A673 (cell line): ENCODE data around the gene TRMT10B. TPM values are rescaled to one million over a fixed set of nuclear protein-coding genes. Genes with fewer than 3 reads are reported as not detected.

ENCODE experiments used
- BruUV-seq: library from RNA; stranded (reverse); fragments of 400-500 nt; replicated peaks from 2 replicates; lab custom pipeline; 2021; lab: Mats Ljungman, UMichigan
- CTCF ChIA-PET: fragments of 300-600 bp; sonication (Branson Sonifier 250); formaldehyde crosslinking; loops from one replicate; lab custom pipeline; 2022; ENCODE audit warnings: antibody characterized with exemption; lab: Charles Lee
- POLR2A ChIA-PET: fragments of 300-600 bp; sonication (Branson Sonifier 250); formaldehyde crosslinking; loops from one replicate; lab custom pipeline; 2022; ENCODE audit warnings: antibody characterized with exemption; ENCODE audit not compliant: low non-redundant PET; lab: Charles Lee
- DNase-seq: peaks from one replicate; pipeline ENCODE4 v3.0.0-alpha.2; 2015; ENCODE audit warnings: low spot score
- H3K27ac ChIP-seq: fragments of 200-600 bp; sonication (generic); 2 replicates; pipeline ENCODE4 v1.5.1; 2016; ENCODE audit warnings: mixed run types, low read depth, mild to moderate bottlenecking, mixed read lengths, antibody characterized with exemption, low read length; ENCODE audit not compliant: poor library complexity, severe bottlenecking
- H3K27me3 ChIP-seq: fragments of 200-600 bp; sonication (generic); replicated peaks from 2 replicates; pipeline ENCODE4 v1.6.1; 2017; ENCODE audit warnings: mixed run types, low read depth, mild to moderate bottlenecking, mixed read lengths, antibody characterized with exemption, low read length; ENCODE audit not compliant: insufficient read depth, poor library complexity
- H3K36me3 ChIP-seq: fragments of 200-600 bp; sonication (generic); 2 replicates; pipeline ENCODE4 v1.6.1; 2016; ENCODE audit warnings: mixed run types, mild to moderate bottlenecking, mixed read lengths, antibody characterized with exemption, low read length; ENCODE audit not compliant: insufficient read depth, poor library complexity, severe bottlenecking
- H3K4me1 ChIP-seq: fragments of 200-600 bp; sonication (generic); 2 replicates; pipeline ENCODE4 v1.6.1; 2017; ENCODE audit warnings: mixed run types, mild to moderate bottlenecking, mixed read lengths, antibody characterized with exemption, low read length; ENCODE audit not compliant: insufficient read depth, poor library complexity, severe bottlenecking
- H3K4me3 ChIP-seq: fragments of 200-600 bp; sonication (generic); 2 replicates; pipeline ENCODE4 v1.5.1; 2016; ENCODE audit warnings: low read depth, mixed run types, mild to moderate bottlenecking, mixed read lengths, low read length; ENCODE audit not compliant: poor library complexity, severe bottlenecking
- H3K9me3 ChIP-seq: fragments of 200-600 bp; sonication (generic); 2 replicates; pipeline ENCODE4 v1.6.1; 2016; ENCODE audit warnings: mixed run types, low read depth, mild to moderate bottlenecking, mixed read lengths, antibody characterized with exemption, low read length; ENCODE audit not compliant: poor library complexity, severe bottlenecking
- EZH2 ChIP-seq: fragments of 200-600 bp; sonication (generic); IDR thresholded peaks from 2 replicates; pipeline ENCODE4 v1.6.1; 2017; ENCODE audit warnings: borderline replicate concordance, low read depth, mild to moderate bottlenecking, mixed read lengths, antibody characterized with exemption, low read length; ENCODE audit not compliant: poor library complexity, severe bottlenecking
- intact Hi-C: fragments of 100-400 bp; cut with micrococcal nuclease; formaldehyde crosslinking; loops from one replicate; pipeline ENCODE4 v1.10.0; 2022; ENCODE audit not compliant: unreplicated experiment
- total RNA-seq: library from RNA; stranded (reverse); gene quantifications from 2 replicates; pipeline ENCODE4 v1.2.3, GENCODE V29; 2021
- TF ChIP-seq, protein P1 (sequence below): fragments of 300-800, 200-600 bp; sonication (generic); conservative IDR thresholded peaks from 2 replicates; pipeline ENCODE4 v1.5.1; 2017; ENCODE audit warnings: low read depth, mild to moderate bottlenecking, antibody characterized with exemption, low read length, moderate library complexity, mixed read lengths

Gene TRMT10B
- total RNA-seq, 1 experiment from 2014 or later: 7.8 TPM

DNA sequence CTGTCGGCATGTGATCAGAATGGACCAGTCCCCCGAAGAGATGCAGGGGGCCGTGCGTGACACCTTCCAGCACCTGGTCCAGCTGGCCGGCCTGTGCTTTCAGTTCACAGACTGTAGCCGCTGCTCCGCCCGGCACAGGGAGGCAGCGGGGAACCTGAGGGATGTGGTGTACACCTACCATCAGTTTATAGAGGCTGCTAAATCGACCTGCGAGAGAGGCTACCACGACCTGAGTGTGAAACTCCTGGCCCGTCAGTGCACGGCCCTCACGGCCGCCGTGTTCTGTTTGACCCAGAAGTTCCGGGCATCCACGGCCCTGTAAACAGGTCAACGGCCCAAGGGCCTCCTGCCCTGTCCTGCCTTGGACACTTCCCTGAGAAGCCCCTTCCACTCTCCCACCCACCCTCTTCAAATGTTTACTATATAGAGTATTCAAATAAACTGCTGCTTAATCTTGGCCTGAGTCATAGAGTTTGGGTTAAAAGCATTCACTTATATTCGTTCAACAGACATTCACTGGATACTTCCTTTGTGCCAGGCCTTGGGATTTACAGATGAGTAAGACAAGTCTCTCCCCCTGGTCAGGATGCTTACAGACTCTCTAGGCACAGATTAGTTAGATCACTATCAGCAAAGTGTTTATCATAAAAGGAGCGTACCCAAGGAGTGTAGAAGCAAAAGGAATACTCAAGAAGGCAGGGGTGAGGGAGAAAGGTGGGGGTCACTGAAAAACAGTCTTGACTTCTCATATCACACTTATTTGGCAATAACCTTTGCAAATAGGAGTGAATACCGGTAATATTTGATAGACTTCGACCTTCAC lies 6.9 kb upstream of the TRMT10B start:
- TF ChIP-seq EZH2: no peak
- TF ChIP-seq, protein P1, sequence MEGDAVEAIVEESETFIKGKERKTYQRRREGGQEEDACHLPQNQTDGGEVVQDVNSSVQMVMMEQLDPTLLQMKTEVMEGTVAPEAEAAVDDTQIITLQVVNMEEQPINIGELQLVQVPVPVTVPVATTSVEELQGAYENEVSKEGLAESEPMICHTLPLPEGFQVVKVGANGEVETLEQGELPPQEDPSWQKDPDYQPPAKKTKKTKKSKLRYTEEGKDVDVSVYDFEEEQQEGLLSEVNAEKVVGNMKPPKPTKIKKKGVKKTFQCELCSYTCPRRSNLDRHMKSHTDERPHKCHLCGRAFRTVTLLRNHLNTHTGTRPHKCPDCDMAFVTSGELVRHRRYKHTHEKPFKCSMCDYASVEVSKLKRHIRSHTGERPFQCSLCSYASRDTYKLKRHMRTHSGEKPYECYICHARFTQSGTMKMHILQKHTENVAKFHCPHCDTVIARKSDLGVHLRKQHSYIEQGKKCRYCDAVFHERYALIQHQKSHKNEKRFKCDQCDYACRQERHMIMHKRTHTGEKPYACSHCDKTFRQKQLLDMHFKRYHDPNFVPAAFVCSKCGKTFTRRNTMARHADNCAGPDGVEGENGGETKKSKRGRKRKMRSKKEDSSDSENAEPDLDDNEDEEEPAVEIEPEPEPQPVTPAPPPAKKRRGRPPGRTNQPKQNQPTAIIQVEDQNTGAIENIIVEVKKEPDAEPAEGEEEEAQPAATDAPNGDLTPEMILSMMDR: no peak
- Histone ChIP-seq H3K36me3 (no peaks in the 10 kb centered on the region), H3K27ac (no peak overlapping the region), H3K9me3 (no peaks in the 10 kb centered on the region), H3K4me3 (no peak overlapping the region), H3K4me1 (no peaks in the 10 kb centered on the region), H3K27me3 (no peaks in the 10 kb centered on the region)
- intact Hi-C loops: loop anchor here (5.0 to 10.0 kb wide), 3 partner anchors 262 to 616 kb away; partner anchors contain the start of gene POLR1E
- DNase-seq: peak; percentile 32
- ChIA-PET CTCF (no interaction called here), POLR2A (no interaction called here)
- BruUV-seq: no TSS peak

DNA sequence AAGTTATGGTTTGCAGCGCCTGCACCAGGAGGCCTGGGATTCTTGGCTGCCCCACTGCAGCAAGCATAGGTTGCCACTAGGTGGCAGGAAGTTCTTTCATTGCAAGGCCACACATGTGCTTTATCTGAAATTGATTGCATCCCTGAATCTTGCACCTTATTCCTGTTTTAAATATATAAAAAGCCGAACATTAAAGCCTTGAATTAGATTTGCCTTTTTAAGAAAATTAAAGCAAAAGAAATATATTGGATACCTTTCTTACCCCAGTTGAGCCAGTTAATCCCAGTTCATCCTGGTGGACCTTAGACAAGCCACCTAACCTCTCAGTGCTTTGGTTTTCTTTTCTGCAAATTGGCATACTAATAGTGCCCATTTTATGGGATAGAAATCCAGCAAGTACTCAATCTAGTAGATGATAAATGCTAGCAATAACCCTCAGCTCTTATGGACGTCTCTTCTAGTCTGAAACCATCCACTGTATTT lies 6.3 kb upstream of the TRMT10B start:
- Histone ChIP-seq H3K4me3 (no peak overlapping the region), H3K4me1 (no peaks in the 10 kb centered on the region), H3K27ac (no peak overlapping the region), H3K9me3 (no peaks in the 10 kb centered on the region), H3K36me3 (no peaks in the 10 kb centered on the region), H3K27me3 (no peaks in the 10 kb centered on the region)
- ChIA-PET POLR2A (no interaction called here), CTCF (interaction anchor here (0.5 kb wide), 1 partner anchor 326 kb away, joined by 5 read pairs; no protein-coding TSS in a partner anchor)
- no TSS peak for BruUV-seq
- DNase-seq: peak; percentile 74
- intact Hi-C loops: loop anchor here (5.0 to 10.0 kb wide), 3 partner anchors 263 to 615 kb away; partner anchors contain the start of gene POLR1E
- TF ChIP-seq, protein P1: peak; percentile 94
- no peak for TF ChIP-seq EZH2

DNA sequence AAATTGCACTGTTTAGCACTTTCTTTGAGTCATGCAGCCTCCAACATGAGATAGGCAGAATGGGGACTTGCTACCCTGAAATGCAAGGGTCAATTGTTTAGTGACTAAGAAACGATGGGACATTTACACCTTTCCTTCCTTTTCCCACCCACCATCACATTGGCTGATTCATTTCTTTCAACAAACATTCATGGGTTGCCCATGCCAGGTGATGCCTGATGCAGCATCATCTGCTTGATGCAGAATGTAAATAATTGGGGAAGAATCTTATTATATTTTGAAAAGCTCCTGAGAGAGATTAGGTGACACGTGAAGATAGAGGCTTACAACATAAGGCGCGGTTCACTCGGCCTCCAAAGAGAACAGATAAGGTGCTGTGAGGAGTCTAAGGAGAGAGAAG lies 4.5 kb upstream of the TRMT10B start:
- intact Hi-C loops: loop anchor here (5.0 to 10.0 kb wide), 3 partner anchors 264 to 613 kb away; partner anchors contain the start of gene POLR1E
- H3K27me3 ChIP-seq: no peaks in the 10 kb centered on the region
- no peak overlapping the region for H3K4me3 ChIP-seq
- no peaks in the 10 kb centered on the region for H3K4me1 ChIP-seq
- H3K9me3 ChIP-seq: no peaks in the 10 kb centered on the region
- no peak for DNase-seq
- no peak overlapping the region for H3K27ac ChIP-seq
- BruUV-seq: no TSS peak
- ChIA-PET POLR2A (no interaction called here), CTCF (interaction anchor here (0.6 to 0.7 kb wide), 2 partner anchors 36 to 163 kb away, joined by 3 to 6 read pairs; no protein-coding TSS in a partner anchor)
- no peaks in the 10 kb centered on the region for H3K36me3 ChIP-seq
- TF ChIP-seq, protein P1: no peak
- no peak for TF ChIP-seq EZH2
